ENCODE results near the gene LSM11. TPM values are rescaled to one million over a fixed set of nuclear protein-coding genes. Genes with fewer than 3 reads are reported as not detected.
A peak's percentile ranks its signal among the peaks of the same experiment; 100 is the strongest.

Gene LSM11
- polyA plus RNA-seq, 1 of the 3 experiments (the other 2 are of a cell fraction), result 0.95 TPM

DNA sequence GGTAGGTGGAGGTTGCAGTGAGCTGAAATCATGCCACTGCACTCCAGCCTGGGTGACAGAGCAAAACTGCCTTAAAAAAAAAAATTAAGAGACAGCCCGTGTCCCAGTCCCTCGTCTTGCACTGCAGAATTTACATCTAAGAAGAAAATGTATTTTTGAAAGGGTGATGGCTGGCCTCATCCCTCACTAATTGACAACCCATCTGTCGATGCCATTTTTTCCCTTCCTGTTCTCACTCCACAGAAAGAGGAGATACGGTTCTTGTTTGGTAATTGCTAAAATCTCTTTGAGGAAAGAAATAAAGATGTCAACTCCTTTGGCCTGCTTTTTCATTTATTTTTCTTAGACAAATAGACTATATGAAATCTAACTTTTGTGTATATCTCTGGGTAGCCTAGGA lies 2.4 kb upstream of the LSM11 start:
- Histone ChIP-seq H3F3A (replicated peaks; ENCODE audit: insufficient read depth) (peaks cover 9% of the 10 kb centered on the region), H3K9me2 (no peaks in the 10 kb centered on the region), H3K27ac (ENCODE audit: low read depth in 2 of 2, low read length in 1 of 2) (no peak overlapping the region), H2AFZ (ENCODE audit: low read depth) (no peak overlapping the region), H3K27me3 (ENCODE audit: insufficient read depth) (no peaks in the 10 kb centered on the region), H3K4me3 (ENCODE audit: low read depth in 2 of 2, low read length in 1 of 2) (no peak overlapping the region), H3K9ac (no peak overlapping the region), H3K79me2 (ENCODE audit: insufficient read depth) (peaks cover 20% of the 10 kb centered on the region; the same call in 1 of the 2 replicates), H4K20me1 (ENCODE audit: insufficient read depth) (no peaks in the 10 kb centered on the region), H3K36me3 (replicated peaks in 1 of 2; ENCODE audit: control insufficient read depth in 1 of 2, insufficient read depth in 2 of 2, low read length in 1 of 2) (peaks cover 22 to 30% of the 10 kb centered on the region in 2 experiments), H3K4me2 (no peak overlapping the region), H3K9me3 (no peaks in the 10 kb centered on the region), H3K4me1 (ENCODE audit: control insufficient read depth in 1 of 2, insufficient read depth in 2 of 2, low read depth in 1 of 2, low read length in 1 of 2) (peaks cover 0 to 18% of the 10 kb centered on the region in 2 experiments; a peak in 2 of 4 replicates)
- POLR2A ChIA-PET, result no interaction called here
- TF ChIP-seq, protein P1, sequence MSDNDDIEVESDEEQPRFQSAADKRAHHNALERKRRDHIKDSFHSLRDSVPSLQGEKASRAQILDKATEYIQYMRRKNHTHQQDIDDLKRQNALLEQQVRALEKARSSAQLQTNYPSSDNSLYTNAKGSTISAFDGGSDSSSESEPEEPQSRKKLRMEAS (IDR thresholded peaks at IDR 0.05; ENCODE audit: low read depth), result no peak
- CTCF ChIA-PET, result interaction anchor here (0.9 to 1.4 kb wide), 2 partner anchors 12 to 72 kb away, joined by 3 to 4 read pairs; no protein-coding TSS in a partner anchor
- WGBS (ENCODE audit: low lambda C conversion rate), result 78% methylated on average over 4 of the region's 4 CpGs
- no peak for DNase-seq

DNA sequence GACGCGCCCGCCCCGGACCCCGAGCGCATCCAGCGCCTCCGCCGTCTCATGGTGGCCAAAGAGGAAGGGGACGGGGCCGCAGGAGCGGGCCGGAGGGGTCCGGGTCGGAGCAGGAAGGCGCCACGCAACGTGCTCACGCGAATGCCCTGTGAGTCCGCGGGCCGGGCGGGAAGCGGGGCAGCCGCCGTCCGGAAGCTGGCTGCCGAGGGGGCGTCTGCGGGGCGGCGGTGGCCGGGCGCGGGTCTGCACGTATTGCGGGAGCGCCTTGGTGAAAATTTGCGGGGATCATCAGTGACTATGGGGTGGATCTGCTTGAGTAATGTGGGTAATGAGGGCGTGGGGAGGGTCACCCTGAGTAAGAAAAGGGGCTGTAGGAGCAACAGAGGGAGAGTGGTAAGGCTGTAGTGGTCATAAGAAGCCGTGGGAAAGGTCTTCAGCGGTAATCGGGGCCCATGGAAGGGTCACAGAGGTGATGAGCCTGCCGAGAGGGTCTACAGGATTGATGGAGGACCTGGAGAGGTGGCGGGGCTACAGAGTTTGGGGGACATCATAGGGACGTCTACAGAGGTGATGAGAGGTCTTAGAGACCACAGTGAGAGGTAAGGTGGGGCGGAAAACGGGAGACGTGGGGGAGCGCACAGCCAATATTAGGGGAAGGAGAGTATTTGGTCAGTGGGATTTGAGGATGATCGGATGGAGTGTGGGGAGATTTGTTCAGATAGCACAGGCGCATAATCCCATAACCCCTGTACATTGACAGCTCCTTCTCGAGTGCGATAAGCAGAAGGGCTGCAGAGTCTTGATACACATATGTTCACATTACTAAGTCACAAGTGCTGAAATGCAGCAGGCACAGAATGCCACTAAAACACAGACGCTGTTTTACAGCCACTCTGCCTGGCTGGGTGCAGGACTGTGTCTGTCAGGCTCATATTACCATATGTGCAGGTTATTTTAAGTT lies 819 bp downstream of the LSM11 start:
- H3F3A ChIP-seq (replicated peaks; ENCODE audit: insufficient read depth), result peaks cover 20% of the 10 kb centered on the region
- peak overlapping the region; percentile 74 for H2AFZ ChIP-seq (ENCODE audit: low read depth)
- no peaks in the 10 kb centered on the region for H3K27me3 ChIP-seq (ENCODE audit: insufficient read depth)
- peak overlapping the region in 1 of 2 experiments; percentile 56; a peak in 2 of 4 replicates for H3K27ac ChIP-seq (ENCODE audit: low read depth in 2 of 2, low read length in 1 of 2)
- 4% methylated on average over 52 of the region's 56 CpGs for WGBS (ENCODE audit: low lambda C conversion rate)
- TF ChIP-seq TEAD4 (IDR thresholded peaks at IDR 0.05; ENCODE audit: borderline replicate concordance, insufficient read depth), result no peak
- TF ChIP-seq EP300 (IDR thresholded peaks at IDR 0.05; ENCODE audit: borderline replicate concordance in 1 of 2, low read depth in 1 of 2, low read length in 1 of 2), result no peak
- TF ChIP-seq, protein P2, sequence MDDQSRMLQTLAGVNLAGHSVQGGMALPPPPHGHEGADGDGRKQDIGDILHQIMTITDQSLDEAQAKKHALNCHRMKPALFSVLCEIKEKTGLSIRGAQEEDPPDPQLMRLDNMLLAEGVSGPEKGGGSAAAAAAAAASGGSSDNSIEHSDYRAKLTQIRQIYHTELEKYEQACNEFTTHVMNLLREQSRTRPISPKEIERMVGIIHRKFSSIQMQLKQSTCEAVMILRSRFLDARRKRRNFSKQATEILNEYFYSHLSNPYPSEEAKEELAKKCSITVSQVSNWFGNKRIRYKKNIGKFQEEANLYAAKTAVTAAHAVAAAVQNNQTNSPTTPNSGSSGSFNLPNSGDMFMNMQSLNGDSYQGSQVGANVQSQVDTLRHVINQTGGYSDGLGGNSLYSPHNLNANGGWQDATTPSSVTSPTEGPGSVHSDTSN (IDR thresholded peaks at IDR 0.05), result no peak
- TF ChIP-seq CHD2 (IDR thresholded peaks at IDR 0.05; ENCODE audit: low read length, partially characterized antibody), result peak; percentile 33
- no peak for TF ChIP-seq TCF12 (IDR thresholded peaks at IDR 0.05)
- peaks cover 4 to 18% of the 10 kb centered on the region in 2 experiments; a peak in 3 of 4 replicates for H3K4me1 ChIP-seq (ENCODE audit: control insufficient read depth in 1 of 2, insufficient read depth in 2 of 2, low read depth in 1 of 2, low read length in 1 of 2)
- no peaks in the 10 kb centered on the region for H3K9me2 ChIP-seq
- H3K9ac ChIP-seq, result peak overlapping the region; percentile 73
- ChIA-PET POLR2A (interaction anchor here (0.6 to 2.1 kb wide), 2 partner anchors 13 to 175 kb away, joined by 3 to 18 read pairs; partner anchors contain the start of gene THG1L), CTCF (interaction anchor here (0.6 to 3.6 kb wide), 35 partner anchors 9 to 1478 kb away, joined by 3 to 41 read pairs (median 4); partner anchors contain the start of gene THG1L)
- H3K9me3 ChIP-seq, result no peaks in the 10 kb centered on the region
- H3K4me2 ChIP-seq, result peak overlapping the region; percentile 83
- peak overlapping the region; percentile 76 to 83 for H3K4me3 ChIP-seq (ENCODE audit: low read depth in 2 of 2, low read length in 1 of 2)
- DNase-seq, result peak; percentile 55
- peaks cover 3 to 9% of the 10 kb centered on the region in 2 experiments for H3K36me3 ChIP-seq (replicated peaks in 1 of 2; ENCODE audit: control insufficient read depth in 1 of 2, insufficient read depth in 2 of 2, low read length in 1 of 2)
- no peaks in the 10 kb centered on the region for H4K20me1 ChIP-seq (ENCODE audit: insufficient read depth)
- H3K79me2 ChIP-seq (ENCODE audit: insufficient read depth), result peaks cover 46% of the 10 kb centered on the region; the same call in 1 of the 2 replicates
